ENCODE data around the gene CNNM1. TPM values are rescaled to one million over a fixed set of nuclear protein-coding genes. Genes with fewer than 3 reads are reported as not detected.

Gene CNNM1
- polyA plus RNA-seq, 1 experiment, result 1.3 TPM

DNA sequence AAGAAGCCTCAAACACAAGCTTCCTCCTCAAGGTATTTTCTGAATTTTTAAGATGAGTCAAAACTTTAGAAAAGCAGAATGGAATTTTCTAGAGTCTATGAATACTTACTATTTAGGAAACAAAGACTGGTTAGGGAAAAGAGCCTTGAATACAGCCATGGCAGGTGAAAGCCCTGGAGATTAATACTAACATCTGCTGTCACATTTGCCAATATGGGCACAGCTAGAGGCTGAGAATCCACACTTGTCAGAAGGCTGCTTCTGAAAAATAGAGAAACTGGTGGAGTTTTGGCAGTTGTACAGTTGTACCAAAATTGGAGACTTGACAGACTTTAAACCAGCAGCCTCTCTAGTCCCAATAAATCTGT, 24.3 kb upstream of the CNNM1 start:
- ChIA-PET POLR2A (no interaction called here), CTCF (interaction anchor here (1.4 kb wide), 1 partner anchor 9 kb away, joined by 5 read pairs; no protein-coding TSS in a partner anchor)
- DNase-seq (ENCODE audit: low read depth), result no peak
- no peaks in the 10 kb centered on the region for H3K27me3 ChIP-seq (ENCODE audit: control insufficient read depth, insufficient read depth, low read length)
- H3K36me3 ChIP-seq (ENCODE audit: control insufficient read depth, insufficient read depth, low read length), result no peaks in the 10 kb centered on the region
- TF ChIP-seq, protein P1, sequence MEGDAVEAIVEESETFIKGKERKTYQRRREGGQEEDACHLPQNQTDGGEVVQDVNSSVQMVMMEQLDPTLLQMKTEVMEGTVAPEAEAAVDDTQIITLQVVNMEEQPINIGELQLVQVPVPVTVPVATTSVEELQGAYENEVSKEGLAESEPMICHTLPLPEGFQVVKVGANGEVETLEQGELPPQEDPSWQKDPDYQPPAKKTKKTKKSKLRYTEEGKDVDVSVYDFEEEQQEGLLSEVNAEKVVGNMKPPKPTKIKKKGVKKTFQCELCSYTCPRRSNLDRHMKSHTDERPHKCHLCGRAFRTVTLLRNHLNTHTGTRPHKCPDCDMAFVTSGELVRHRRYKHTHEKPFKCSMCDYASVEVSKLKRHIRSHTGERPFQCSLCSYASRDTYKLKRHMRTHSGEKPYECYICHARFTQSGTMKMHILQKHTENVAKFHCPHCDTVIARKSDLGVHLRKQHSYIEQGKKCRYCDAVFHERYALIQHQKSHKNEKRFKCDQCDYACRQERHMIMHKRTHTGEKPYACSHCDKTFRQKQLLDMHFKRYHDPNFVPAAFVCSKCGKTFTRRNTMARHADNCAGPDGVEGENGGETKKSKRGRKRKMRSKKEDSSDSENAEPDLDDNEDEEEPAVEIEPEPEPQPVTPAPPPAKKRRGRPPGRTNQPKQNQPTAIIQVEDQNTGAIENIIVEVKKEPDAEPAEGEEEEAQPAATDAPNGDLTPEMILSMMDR (IDR thresholded peaks at IDR 0.05; ENCODE audit: insufficient read depth, low read depth, low read length), result no peak
- H3K4me3 ChIP-seq (ENCODE audit: low read depth, low read length), result no peak overlapping the region

- ChIA-PET POLR2A (no interaction called here), CTCF (no interaction called here)
- no peak for DNase-seq (ENCODE audit: low read depth)
- TF ChIP-seq, protein P1 (IDR thresholded peaks at IDR 0.05; ENCODE audit: insufficient read depth, low read depth, low read length), result no peak
- no peaks in the 10 kb centered on the region for H3K27me3 ChIP-seq (ENCODE audit: control insufficient read depth, insufficient read depth, low read length)
- H3K36me3 ChIP-seq (ENCODE audit: control insufficient read depth, insufficient read depth, low read length), result no peaks in the 10 kb centered on the region
- H3K4me3 ChIP-seq (ENCODE audit: low read depth, low read length), result no peak overlapping the region
Measured at GRCh38 chr10:99312501-99312900, 16.7 kb upstream of the CNNM1 start.

- DNase-seq (ENCODE audit: low read depth), result no peak
- H3K4me3 ChIP-seq (ENCODE audit: low read depth, low read length), result no peak overlapping the region
- H3K36me3 ChIP-seq (ENCODE audit: control insufficient read depth, insufficient read depth, low read length), result no peaks in the 10 kb centered on the region
- H3K27me3 ChIP-seq (ENCODE audit: control insufficient read depth, insufficient read depth, low read length), result no peaks in the 10 kb centered on the region
- TF ChIP-seq, protein P1 (IDR thresholded peaks at IDR 0.05; ENCODE audit: insufficient read depth, low read depth, low read length), result no peak
- ChIA-PET POLR2A (no interaction called here), CTCF (no interaction called here)
Measured at GRCh38 chr10:99315853-99316252, 13.3 kb upstream of the CNNM1 start.

DNA sequence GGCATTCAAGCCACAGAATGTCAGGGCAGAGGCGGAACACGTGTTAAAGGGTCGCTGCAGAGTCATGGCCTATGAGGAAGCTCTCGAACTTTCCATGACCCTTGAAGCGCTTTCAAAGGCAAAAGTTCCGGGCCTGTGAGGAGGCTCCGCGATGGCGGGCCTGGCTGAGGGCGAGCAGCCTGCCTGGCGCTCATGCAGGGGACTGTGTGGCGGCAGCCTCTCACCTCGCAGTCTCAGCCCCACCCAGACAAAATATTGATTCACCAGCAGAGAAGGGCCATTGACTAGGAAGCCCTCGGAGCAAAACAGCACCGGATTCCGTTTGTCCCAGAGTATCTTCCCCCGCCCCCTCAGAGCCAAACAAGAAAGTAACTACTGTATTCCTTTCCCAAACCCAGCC, 12.8 kb upstream of the CNNM1 start:
- Histone ChIP-seq H3K27me3 (ENCODE audit: control insufficient read depth, insufficient read depth, low read length) (no peaks in the 10 kb centered on the region), H3K4me3 (ENCODE audit: low read depth, low read length) (no peak overlapping the region), H3K36me3 (ENCODE audit: control insufficient read depth, insufficient read depth, low read length) (no peaks in the 10 kb centered on the region)
- POLR2A ChIA-PET, result no interaction called here
- DNase-seq (ENCODE audit: low read depth), result no peak
- CTCF ChIA-PET, result no interaction called here
- TF ChIP-seq, protein P1 (IDR thresholded peaks at IDR 0.05; ENCODE audit: insufficient read depth, low read depth, low read length), result no peak

DNA sequence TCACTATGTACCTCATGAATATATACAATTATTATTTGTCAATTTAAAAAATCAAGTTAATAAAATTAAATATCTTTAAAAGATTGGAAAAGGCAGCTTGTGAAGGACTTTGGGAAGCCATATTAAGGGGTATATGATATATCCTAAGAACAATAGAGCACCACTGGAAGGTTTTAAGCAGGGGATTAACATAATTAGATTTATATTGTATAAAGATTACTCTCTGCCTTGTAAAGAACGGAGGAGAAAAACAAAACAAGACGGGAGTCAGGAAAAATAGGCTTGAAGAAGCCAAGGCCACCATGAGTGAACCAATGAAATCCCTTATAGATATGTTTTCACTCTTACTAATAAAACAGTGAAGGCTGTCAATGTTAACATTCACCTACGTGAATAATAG, 11.1 kb upstream of the CNNM1 start:
- Histone ChIP-seq H3K4me3 (ENCODE audit: low read depth, low read length) (no peak overlapping the region), H3K36me3 (ENCODE audit: control insufficient read depth, insufficient read depth, low read length) (no peaks in the 10 kb centered on the region), H3K27me3 (ENCODE audit: control insufficient read depth, insufficient read depth, low read length) (no peaks in the 10 kb centered on the region; the same call in 1 of the 2 replicates)
- POLR2A ChIA-PET, result no interaction called here
- DNase-seq (ENCODE audit: low read depth), result no peak
- CTCF ChIA-PET, result interaction anchor here (1.1 to 1.2 kb wide), 2 partner anchors 14 to 19 kb away, joined by 3 to 4 read pairs; no protein-coding TSS in a partner anchor
- TF ChIP-seq, protein P1 (IDR thresholded peaks at IDR 0.05; ENCODE audit: insufficient read depth, low read depth, low read length), result no peak
